Fibroblast of pulmonary artery (primary cell): ENCODE measurements around the gene TULP4.

Experiments used
- DNase-seq: peaks from one replicate; pipeline ENCODE4 v3.0.0-alpha.2; 2010; ENCODE audit warnings: low read depth
- H3K4me3 ChIP-seq: replicated peaks from 2 replicates; pipeline ENCODE4 v1.5.1; 2011; ENCODE audit warnings: low read depth, mild to moderate bottlenecking, control low read depth, low read length, moderate library complexity
- TF ChIP-seq, protein P1 (sequence below): IDR thresholded peaks from 2 replicates; pipeline ENCODE4 v1.5.1; 2011; ENCODE audit warnings: mild to moderate bottlenecking, control low read depth, low read length, inconsistent platforms; ENCODE audit errors: missing control alignments

Gene TULP4

DNA sequence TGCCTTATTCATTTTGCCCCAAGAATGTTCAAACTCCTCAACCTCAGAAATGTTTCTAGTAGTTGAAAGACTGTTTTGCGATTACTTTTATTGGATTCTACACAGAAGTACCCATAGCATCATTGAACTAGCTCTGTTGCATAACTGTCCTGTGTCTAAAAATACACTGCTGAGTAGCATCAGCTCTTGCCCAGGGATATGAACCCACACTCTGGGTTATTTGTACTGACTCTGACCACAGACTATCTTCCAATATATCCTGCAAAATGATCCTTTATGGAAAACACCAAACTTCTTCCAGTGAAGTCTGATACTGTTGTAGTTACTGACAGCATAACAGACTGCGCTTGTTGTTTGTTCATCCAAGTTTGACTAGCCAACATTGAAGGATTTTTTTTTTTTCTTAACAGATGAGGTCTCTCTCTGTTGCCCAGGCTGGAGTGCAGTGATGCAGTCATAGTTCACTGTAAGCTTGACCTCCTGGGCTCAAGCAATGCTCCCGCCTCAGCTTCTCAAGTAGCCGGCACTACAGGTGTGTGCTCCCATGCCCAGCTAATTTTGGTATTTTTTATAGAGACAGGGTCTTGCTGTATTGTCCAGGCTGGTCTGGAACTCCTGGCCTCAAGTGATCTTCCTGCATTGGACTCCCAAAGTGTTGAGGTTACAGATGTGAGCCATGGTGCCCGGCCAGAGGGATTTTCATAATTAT, 49.9 kb downstream of the TULP4 start:
- TF ChIP-seq, protein P1, sequence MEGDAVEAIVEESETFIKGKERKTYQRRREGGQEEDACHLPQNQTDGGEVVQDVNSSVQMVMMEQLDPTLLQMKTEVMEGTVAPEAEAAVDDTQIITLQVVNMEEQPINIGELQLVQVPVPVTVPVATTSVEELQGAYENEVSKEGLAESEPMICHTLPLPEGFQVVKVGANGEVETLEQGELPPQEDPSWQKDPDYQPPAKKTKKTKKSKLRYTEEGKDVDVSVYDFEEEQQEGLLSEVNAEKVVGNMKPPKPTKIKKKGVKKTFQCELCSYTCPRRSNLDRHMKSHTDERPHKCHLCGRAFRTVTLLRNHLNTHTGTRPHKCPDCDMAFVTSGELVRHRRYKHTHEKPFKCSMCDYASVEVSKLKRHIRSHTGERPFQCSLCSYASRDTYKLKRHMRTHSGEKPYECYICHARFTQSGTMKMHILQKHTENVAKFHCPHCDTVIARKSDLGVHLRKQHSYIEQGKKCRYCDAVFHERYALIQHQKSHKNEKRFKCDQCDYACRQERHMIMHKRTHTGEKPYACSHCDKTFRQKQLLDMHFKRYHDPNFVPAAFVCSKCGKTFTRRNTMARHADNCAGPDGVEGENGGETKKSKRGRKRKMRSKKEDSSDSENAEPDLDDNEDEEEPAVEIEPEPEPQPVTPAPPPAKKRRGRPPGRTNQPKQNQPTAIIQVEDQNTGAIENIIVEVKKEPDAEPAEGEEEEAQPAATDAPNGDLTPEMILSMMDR = no peak
- H3K4me3 ChIP-seq = no peak overlapping the region
- no peak for DNase-seq

DNA sequence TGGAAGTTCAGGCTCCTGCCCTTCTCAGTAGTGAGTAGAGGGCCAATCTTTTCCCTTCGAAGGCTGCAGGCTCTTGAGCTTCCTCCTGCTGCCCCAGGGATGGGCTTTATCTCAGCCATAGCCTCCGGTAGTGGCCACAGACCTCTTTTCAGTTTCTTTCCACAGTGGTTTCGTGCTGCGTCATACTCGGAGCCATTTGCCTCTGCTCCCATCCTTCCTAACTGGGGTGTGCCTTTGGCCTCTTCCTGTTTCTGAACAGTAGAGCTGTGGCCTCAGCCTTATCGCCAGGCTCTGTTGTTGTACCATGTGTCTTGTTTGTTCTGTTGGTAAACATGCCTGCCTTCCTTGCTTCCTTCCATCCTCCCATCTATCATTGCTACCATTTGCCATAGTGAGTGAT, 54.1 kb downstream of the TULP4 start:
- DNase-seq = no peak
- TF ChIP-seq, protein P1 = no peak
- no peak overlapping the region for H3K4me3 ChIP-seq

- TF ChIP-seq, protein P1 = no peak
- no peak overlapping the region for H3K4me3 ChIP-seq
- no peak for DNase-seq
Measured at GRCh38 chr6:158367816-158368215, 55.6 kb downstream of the TULP4 start.

DNA sequence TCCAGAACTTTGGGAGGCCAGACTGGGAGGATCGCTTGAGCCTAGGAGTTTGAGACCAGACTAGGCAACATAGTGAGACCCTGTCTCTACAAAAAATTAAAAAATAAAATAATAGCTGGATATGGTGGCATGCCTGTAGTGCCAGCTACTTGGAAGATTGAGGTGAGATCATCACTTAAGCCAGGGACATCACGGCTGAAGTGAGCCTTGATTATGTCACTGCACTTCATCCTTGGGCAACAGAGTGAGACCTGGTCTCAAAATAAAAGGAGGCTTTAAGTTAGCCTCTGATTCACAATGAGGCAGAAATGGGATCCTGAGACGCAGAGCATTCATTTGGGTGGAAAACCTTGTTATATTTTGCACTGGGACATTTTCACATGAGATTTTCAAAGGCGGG, 57.0 kb downstream of the TULP4 start:
- DNase-seq = no peak
- no peak overlapping the region for H3K4me3 ChIP-seq
- TF ChIP-seq, protein P1 = no peak

DNA sequence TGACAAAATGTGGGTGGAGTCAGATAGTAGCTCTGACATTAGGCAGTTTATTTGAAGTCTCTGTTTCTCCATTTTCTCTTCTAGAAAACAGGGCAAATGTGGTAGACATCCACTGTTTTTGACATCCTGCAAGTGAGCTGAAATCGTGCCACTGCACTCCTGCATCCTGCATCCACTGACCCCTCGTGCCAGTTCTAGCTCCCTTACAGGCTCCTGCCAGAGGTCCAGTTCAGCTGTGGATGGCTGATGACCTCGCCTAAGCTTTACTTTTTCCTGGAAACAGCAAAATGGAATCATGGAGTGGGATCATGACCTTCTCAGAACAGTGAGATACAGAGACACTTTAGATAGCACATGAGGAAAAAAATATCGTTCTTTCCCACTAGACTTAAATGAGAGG, 58.5 kb downstream of the TULP4 start:
- no peak for DNase-seq
- TF ChIP-seq, protein P1 = no peak

DNA sequence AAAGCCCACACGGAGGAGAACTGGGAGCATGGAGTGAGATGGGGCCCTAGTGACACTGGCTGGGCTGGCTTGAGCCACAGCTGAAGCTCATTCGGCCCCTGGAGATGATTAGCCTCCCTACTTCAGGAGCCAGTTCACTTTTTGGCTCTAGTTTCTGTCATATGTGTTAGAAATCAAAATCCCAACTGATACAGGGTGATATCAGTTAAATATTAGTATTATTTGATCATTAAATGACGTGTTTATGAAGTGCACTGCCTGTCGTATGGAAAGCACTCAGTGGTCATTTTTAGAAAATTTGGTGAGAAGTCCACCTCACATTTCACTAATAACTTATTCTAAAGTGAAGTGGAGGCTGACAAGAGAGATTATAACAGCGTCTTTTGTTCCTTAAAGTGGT, 59.0 kb downstream of the TULP4 start:
- TF ChIP-seq, protein P1 = no peak
- H3K4me3 ChIP-seq = no peak overlapping the region
- no peak for DNase-seq

More for the DNA sequence above, 58.5 kb downstream of the TULP4 start:
- H3K4me3 ChIP-seq = no peak overlapping the region

GRCh38 chr6:158372574-158372973, 60.3 kb downstream of the TULP4 start:
- H3K4me3 ChIP-seq = no peak overlapping the region
- TF ChIP-seq, protein P1 = no peak
- no peak for DNase-seq
